Measurements from ENCODE around the gene SPATA33. TPM values are rescaled to one million over a fixed set of nuclear protein-coding genes. Genes with fewer than 3 reads are reported as not detected.
"Not testable (repeated sequence)": the region's sequence is repeated elsewhere in the genome, so short reads cannot be mapped to it uniquely, and the experiment has no call there.

SPATA33 gene
- total RNA-seq, 2 donors from 2014 or later, result 2.4 to 3.6 TPM

DNA sequence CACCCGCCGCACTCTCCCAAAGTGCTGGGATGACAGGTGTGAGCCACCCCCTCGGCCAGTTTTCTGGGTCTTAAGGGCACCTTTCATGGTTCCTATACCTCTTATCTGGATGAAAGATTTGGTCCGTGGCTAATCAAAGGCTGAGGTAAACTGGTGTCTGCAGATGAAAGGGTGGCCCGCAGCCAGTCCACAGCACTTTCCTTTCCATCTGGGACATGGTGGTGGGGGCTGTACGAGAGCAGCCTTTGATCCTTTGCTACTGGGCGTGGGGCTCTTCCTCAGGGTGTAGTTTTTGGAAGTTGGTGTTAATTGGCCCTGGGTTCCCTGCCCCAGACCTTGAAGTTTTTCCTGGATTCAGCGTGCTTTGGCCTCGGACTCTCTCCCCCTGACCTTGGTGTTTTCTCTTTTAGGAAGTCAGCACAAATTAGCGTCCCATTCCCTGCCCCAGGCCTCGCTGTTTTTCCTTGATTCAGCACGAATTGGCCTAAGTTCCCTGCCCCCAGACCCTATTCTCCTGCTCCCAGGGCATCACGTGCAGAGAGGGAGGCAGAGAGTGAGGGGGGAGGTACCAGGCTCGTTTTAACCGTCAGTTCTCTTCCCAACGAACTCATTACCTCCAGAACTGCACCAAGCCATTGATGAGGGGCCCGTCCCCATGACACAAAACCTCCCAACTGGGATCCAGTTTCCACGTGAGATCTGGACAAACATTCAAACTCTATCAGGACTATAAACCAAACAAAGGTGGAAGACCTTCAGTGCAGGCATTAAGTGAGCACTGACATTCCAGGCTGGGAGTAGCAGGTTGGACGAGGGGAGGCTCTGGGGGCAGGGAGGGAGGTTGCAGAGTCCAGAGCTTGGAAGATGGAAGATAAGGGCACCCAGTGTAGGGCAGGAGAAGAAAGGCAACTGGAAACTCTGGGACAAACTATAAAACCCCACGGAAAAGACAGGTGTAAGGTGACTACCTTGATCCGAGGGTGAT is 32.6 kb upstream of the SPATA33 start:
- no peak for DNase-seq
- intact Hi-C loops (cut with DNase I), result no loop called here
- no peak for ATAC-seq

DNA sequence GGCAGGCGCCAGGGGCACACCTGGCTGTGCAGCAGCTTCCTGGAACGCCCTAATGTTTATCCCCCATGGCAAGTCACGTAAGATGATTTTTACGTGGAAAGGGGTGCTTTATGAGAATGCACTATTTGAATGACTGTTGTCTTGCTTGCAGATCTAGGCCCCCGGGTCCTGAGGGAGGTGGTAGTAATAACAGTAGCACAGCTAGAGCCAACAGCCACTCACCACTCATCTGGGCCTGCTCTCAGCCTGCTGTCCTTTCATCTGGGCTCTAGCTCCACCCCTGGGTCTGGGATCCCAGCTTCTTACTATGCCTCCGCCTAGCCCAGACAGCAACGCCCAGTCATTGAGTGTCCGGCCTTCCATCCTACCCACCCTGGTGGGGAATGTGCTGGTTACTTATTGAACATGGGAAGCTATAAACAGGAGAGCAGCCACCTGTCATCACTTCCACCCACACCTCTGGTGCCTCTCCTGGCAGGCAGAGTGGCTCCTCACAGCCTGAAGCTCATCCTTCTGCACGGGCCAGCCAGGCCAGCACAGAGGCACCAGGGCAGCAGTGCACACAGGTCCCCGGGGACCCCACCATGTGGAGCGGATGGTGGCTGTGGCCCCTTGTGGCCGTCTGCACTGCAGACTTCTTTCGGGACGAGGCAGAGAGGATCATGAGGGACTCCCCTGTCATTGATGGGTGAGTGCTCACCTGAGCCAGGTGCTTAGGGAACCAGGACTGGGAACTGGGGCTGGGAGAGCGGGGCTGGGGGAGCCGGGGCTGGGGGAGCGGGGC is 27.6 kb upstream of the SPATA33 start:
- DNase-seq (no peak), ATAC-seq (no peak)
- intact Hi-C loops (cut with DNase I), result no loop called here

DNA sequence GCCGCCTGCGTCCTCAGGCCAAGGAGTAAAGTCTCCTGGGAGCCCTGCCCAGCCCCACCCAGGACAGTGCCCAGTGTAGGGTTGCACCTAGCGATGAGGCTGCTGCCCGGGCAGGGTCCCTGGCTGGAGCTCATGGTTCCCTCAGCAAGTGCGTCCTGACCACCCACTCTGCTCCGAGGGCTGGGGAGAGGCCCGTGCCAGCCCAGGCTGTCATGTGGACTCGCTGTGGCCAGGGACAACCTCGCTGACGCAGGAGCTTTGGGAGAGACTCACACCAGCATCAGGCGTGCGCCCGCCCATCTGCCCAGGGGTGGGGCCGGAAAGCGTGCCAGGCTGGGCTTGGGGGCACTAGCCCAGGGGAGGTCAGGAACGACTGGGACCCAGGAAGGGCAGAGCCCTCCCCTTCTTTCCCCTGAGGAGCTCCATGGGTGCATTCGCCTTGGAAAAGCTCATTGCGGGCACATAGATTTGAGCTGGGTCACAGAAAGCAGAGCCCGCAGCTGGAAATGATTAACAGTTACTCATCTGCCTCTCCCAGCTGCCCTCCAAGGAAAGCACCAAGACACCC is 24.5 kb upstream of the SPATA33 start:
- intact Hi-C loops (cut with DNase I), result no loop called here
- no peak for DNase-seq
- ATAC-seq, result no peak

DNA sequence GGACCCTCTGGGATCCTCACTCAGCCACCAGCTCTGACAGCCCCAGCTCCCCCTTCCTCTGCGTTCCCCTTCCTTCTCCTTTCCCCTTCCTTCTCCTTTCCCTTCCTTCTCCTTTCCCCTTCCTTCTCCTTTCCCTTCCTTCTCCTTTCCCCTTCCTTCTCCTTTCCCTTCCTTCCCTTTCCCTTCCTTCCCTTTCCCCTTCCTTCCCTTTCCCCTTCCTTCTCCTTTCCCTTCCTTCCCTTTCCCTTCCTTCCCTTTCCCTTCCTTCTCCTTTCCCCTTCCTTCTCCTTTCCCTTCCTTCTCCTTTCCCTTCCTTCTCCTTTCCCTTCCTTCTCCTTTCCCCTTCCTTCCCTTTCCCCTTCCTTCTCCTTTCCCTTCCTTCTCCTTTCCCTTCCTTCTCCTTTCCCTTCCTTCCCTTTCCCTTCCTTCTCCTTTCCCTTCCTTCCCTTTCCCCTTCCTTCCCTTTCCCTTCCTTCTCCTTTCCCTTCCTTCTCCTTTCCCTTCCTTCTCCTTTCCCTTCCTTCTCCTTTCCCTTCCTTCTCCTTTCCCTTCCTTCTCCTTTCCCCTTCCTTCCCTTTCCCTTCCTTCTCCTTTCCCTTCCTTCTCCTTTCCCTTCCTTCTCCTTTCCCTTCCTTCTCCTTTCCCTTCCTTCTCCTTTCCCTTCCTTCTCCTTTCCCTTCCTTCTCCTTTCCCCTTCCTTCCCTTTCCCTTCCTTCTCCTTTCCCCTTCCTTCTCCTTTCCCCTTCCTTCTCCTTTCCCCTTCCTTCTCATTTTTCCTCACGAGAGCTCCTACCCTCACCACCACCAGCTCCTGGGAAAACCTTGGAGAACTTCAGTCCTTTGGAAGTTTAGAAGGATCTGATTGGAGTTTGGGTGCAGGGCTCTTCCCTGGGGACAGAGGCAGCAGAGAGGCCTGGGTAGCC is 22.9 kb upstream of the SPATA33 start:
- ATAC-seq; intact Hi-C loops (cut with DNase I); DNase-seq: not testable (repeated sequence)

DNA sequence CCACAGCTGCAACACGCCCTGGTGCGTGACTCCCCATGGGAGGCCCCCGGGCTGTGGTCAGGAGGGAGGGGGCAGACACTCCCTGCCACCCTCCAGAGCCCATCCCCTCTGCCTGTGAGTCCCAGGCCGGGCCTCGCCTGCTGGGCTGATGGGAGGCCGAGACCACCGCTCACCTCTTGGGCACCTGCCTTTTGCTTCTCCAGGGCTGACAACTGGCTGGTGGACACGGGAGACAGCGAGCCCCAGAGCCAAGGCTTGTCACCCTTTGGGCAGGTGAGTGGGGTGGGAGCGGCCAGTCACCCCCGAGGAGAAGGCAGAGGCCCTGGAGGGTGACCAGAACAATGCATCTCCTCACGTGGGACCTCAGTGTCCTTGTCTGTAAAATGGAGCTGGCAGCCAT is 21.0 kb upstream of the SPATA33 start:
- ATAC-seq, result no peak
- no peak for DNase-seq
- intact Hi-C loops (cut with DNase I), result no loop called here

DNA sequence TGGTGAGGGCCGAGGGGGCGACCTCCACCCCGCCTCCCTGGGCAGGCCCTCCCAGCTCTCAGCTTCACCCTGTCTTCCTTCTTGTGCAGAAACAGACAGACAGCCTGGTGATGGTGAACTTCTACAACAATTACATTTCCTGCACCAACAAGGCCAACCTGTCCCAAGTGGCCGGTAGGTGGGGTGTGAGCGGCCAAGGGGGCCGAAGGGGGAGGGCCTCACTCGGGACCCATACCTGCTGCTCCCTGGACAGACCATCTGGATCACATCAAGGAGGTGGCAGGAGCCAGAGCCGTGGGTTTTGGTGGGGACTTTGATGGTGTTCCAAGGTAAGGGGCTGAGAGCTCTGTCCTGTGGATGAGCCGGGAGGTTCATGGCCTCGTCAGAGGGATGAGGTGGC is 20.3 kb upstream of the SPATA33 start:
- intact Hi-C loops (cut with DNase I), result no loop called here
- no peak for ATAC-seq
- DNase-seq, result no peak

DNA sequence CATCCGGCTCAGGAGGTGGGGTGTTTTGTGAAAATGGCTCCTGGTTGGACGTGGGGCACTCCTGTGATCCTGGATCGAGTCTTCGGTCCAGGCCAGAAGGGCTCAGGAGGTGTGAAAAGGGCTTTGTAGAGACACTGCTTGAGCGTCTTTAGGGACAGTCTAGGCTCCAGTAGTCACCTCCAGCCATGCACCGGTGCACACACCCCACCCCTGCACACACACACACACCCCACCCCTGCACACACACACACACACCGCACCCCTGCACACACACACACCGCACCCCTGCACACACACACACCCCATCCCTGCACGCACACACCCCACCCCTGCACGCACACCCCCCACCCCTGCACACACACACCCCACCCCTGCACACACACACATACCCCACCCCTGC is 19.2 kb upstream of the SPATA33 start:
- intact Hi-C loops (cut with DNase I), result no loop called here
- DNase-seq (no peak), ATAC-seq (no peak)

DNA sequence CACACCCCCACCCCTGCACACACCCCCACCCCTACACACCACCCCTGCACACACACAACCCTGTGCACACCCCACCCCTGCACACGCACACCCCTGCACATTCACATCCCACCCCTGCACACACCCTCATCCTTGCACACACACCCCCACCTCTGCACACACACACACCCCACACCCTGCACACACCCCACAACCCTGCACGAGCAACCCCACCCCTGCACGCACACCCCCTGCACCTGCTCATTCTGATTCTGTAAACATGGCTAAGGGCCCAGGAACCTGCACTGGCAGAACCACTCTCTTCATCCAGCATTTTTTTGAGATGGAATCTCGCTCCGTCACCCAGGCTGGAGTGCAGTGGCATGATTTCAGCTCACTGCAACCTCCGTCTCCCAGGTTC is 18.3 kb upstream of the SPATA33 start:
- intact Hi-C loops (cut with DNase I), result no loop called here
- DNase-seq, result no peak
- no peak for ATAC-seq

DNA sequence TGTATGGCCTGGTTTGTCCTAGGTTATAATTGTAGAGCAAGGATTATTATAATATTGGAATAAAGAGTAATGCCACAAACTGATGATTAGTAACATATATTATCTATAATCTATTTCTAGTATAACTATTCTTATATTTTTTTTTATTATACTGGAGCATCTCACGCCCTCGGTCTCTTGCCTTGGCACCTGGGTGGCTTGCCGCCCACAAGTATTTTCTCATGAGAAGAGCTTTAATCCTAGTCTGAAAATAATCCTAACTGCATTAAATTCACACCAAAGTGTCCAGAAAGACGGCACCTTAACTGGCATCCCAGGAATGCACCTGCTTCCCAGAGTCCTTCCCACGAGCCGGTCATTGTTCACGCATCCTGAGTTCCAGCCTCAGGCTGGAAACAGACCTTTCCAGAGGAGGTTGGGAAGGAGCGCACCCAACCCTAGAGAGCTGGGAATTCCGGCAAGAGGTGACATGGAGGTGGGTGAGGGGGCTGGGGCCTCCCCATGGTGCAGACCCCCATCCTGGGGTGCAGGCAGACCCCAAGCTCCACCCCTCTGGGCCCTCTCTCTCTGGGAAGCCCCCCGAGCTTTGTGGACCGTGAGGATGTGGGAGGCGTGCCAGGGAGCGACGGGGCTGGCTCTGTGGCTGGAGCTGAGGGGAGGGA is 16.0 kb upstream of the SPATA33 start:
- no peak for DNase-seq
- ATAC-seq, result no peak
- intact Hi-C loops (cut with DNase I), result loop anchor here in 1 of 2 donors (5.0 kb wide), 1 partner anchor 69 kb away; no protein-coding TSS in a partner anchor

DNA sequence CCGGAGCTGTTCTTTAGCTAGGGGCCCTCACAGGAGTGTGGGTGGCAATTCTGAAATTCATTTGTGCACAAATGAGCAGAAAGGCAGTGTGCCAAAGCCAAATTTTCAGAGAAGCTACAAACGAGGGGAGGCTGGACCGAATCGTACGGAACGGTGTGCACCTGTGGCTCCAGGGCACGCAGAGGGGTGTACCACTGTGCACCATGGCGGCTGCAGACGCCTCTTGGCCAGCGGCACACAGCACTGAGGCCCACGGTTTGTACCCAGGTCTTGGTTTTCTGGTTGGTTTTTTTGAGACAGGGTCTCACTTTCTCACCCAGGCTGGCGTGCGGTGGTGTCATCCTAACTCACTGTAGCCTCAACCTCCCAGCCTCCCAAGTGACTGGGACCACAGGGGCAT is 15.1 kb upstream of the SPATA33 start:
- no peak for DNase-seq
- intact Hi-C loops (cut with DNase I), result loop anchor here in 1 of 2 donors (5.0 kb wide), 1 partner anchor 70 kb away; no protein-coding TSS in a partner anchor
- no peak for ATAC-seq

DNA sequence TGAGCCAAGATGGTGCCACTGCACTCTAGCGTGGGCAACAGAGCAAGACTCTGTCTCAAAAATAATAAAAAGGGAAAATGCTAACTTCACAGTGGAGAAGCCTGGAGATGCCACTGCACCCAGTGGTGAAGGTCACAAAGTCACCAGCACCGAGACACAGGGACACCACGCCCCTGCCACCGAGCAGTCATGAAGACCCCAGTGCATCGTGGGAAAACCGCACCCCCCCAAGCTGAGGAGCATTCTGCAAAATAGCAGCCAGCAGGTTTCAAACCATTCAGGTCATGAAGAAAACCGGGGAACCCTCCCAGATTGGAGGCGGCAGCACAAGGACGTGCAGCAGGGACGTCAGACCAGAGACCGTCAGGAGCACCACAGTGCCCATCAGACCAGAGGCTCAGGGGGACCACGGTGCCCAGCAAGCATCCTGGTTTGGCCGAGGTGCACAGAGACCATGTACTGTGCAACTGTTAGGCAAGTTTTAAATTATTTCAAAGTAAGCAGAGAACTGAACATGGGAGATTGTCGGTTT is 13.8 kb upstream of the SPATA33 start:
- DNase-seq, result no peak
- intact Hi-C loops (cut with DNase I), result loop anchor here in 1 of 2 donors (5.0 kb wide), 1 partner anchor 72 kb away; no protein-coding TSS in a partner anchor
- ATAC-seq, result no peak

DNA sequence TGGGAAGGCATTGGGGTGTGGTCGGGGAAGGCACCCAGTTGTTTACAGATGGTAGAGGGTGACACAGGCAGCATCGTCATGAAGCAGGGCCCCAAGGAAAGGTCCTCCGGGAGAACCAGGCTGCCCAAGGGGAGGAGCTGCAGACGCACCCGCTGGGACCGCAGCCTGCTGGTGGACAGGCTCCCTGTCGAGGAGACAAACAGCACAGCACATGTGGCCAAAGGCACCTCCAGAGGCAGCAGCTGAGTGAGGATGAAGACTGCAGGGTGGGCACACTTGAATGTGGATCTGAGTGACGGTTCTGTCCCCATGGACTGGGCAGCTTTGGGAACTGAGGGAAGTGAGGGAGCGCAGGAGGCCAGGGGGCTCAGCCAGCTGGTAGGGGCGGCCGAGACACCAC is 12.5 kb upstream of the SPATA33 start:
- intact Hi-C loops (cut with DNase I), result no loop called here
- no peak for DNase-seq
- no peak for ATAC-seq

DNA sequence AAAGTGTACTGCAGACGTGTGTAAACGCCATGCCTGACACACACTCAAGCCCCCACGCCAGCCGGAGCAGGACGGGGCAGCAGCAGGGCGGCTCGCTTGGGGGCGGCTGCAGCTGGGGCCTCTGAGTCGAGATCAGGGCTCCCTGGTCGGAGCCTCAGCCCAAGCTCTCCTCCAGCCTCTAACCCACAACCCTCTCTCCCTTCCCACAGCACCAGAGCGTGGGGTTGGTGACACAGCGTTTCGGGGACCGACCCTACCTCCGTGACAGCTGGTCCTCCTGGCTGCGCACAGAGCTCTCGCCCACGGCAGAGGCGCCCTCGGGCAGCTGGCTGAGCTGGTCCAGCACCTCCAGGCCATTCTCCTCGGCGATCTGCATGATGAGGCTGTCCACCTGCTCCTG is 11.4 kb upstream of the SPATA33 start:
- DNase-seq, result no peak
- intact Hi-C loops (cut with DNase I), result no loop called here
- ATAC-seq, result no peak

DNA sequence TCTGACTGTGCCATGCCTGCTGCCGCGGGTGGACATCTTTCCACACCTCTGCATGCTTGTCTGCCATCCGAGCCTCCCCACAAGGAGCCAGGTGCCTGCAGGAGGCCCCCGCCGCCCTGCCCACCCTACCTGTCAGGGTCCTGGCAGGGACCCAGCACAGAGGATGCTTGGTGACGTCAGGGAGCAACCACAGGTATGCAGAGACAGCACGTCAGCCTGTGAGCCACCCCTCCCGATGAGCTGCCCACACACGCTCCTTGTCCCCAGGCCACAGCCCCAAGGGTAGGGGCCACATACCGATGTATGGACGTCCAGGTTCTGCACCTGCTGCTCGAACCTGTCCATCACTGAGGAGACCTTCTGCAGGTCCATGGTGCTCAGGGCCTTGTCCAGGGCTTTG is 10.7 kb upstream of the SPATA33 start:
- intact Hi-C loops (cut with DNase I), result no loop called here
- no peak for DNase-seq
- ATAC-seq, result no peak

DNA sequence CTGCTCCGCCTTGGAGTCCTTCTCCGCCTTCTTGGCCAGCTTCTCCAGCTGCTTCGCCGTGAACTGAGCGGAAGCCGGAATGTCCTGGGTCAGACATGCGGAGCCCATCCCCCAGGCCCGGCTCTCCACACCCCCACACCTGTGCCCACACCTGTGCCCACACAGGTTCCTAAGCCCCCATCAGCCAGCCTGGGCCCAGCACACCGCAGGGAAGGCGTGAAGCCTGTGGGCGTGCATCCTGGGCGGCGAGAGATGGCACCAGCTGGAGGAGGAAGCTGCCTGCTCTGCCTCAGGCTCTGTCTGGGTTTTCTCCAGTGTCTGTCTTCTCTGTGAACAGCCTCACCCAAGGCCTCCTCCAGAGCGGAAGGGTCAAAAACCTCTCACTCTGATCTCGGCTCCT is 6.1 kb upstream of the SPATA33 start:
- intact Hi-C loops (cut with DNase I), result no loop called here
- ATAC-seq (no peak), DNase-seq (no peak)

DNA sequence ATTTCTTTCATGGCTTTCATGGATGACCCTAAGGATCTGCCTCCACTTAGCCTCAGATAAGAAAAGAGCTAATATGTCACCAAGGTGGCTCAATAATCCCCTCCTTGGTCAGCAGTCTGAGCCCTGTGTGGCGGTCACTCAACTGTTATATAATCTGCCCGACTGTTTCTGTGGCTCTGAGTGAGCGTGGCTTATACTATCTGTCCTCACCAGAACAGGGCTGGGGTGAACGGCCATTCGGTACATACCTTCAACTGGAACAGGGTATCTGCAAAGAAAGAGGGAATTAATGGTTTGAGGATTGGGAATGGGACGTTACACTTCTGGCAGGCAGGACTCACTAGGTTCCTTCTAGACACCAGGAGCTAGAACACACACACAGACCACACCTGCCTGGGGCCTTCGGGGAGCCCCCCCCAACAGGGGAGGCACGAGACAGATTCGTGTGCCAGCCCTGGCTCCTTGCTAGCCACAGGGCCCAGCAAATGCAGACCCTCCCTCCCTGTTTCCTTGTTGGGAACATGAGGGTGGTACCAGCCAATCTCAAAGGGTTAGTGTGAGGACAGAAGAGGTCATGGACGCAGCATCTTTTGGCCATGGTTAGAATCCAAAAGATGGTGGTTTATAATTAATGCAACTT is 3.9 kb upstream of the SPATA33 start:
- DNase-seq, result no peak
- intact Hi-C loops (cut with DNase I), result no loop called here
- ATAC-seq, result no peak

DNA sequence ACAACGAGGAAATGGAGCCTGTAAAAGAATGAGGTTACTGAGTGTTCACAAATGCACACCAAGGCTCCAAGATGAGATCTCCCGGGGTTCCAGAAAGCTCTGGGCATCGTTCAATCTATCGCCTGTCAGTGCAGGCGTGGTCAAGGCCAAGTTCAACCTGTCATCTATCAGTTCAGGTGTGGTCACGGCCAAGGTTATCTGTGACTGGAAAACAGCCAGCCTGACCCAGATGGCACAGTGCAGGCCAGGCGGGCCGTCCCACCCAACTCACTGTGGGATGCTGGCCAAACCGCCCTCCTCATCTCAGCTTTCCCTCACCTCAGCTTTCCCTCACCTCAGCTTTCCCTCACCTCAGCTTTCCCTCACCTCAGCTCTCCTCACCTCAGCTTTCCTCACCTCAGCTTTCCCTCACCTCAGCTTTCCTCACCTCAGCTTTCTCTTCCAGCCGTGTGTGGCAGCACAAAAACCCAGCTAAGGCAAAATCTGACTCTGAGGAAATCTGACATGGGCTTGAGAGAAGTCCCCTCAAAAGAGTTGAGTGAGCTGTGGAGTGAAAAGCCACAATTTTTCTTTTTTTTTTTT is 2.5 kb upstream of the SPATA33 start:
- DNase-seq, result peak; percentile 11
- ATAC-seq, result no peak
- intact Hi-C loops (cut with DNase I), result no loop called here
